BLaER1 (cell line): ENCODE results near the gene CCDC9.
"Not testable (repeated sequence)": the region's sequence is repeated elsewhere in the genome, so short reads cannot be mapped to it uniquely, and the experiment has no call there.

Experiments
- H3K27ac ChIP-seq: shearing (Covaris generic); formaldehyde crosslinking; 2 replicates; pipeline ENCODE4 v1.8.1; 2022
- H3K27me3 ChIP-seq: shearing (Covaris generic); formaldehyde crosslinking; 2 replicates; pipeline ENCODE4 v1.8.1; 2022
- H3K36me3 ChIP-seq: shearing (Covaris generic); formaldehyde crosslinking; 2 replicates; pipeline ENCODE4 v1.8.1; 2022
- H3K4me1 ChIP-seq: shearing (Covaris generic); formaldehyde crosslinking; 2 replicates; pipeline ENCODE4 v1.8.1; 2022
- H3K4me2 ChIP-seq: shearing (Covaris generic); formaldehyde crosslinking; 2 replicates; pipeline ENCODE4 v1.8.1; 2022
- H3K4me3 ChIP-seq: shearing (Covaris generic); formaldehyde crosslinking; 2 replicates; pipeline ENCODE4 v1.8.1; 2022
- H3K9ac ChIP-seq: shearing (Covaris generic); formaldehyde crosslinking; 2 replicates; pipeline ENCODE4 v1.8.1; 2022
- H3K9me3 ChIP-seq: shearing (Covaris generic); formaldehyde crosslinking; 2 replicates; pipeline ENCODE4 v1.8.1; 2022
- H4K20me1 ChIP-seq: shearing (Covaris generic); formaldehyde crosslinking; 2 replicates; pipeline ENCODE4 v1.8.1; 2022
- Cebpa-rat ChIP-seq: shearing (Covaris generic); IDR thresholded peaks from 2 replicates; pipeline ENCODE4 v1.8.1; 2022

The CCDC9 gene

GRCh38 chr19:47258895-47259555 is 2.7 kb downstream of the CCDC9 start:
- no peak for TF ChIP-seq Cebpa-rat
- Histone ChIP-seq H3K9ac (no peak overlapping the region), H3K27ac (no peak overlapping the region), H3K36me3 (peaks cover 54% of the 10 kb centered on the region), H3K4me3 (no peak overlapping the region), H3K9me3 (no peaks in the 10 kb centered on the region), H3K4me1 (peaks cover 44% of the 10 kb centered on the region), H3K4me2 (no peak overlapping the region), H3K27me3 (no peaks in the 10 kb centered on the region), H4K20me1 (peaks cover 40% of the 10 kb centered on the region)

DNA sequence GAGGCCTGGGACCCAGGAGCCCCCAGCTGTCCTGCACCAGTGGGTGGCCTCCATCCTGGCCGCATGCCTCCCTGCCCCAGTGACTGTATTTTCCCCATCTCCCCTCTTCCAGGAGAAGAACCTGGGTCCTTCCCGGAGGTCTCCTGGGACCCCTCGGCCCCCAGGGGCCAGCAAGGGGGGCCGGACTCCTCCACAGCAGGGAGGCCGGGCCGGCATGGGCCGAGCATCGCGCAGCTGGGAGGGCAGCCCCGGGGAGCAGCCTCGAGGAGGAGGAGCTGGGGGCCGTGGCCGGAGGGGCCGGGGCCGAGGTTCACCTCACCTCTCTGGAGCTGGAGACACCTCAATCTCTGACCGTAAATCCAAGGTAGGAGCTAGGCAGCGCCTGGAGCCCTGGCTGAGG is 4.2 kb downstream of the CCDC9 start:
- Histone ChIP-seq H3K4me2 (no peak overlapping the region), H4K20me1 (peaks cover 40% of the 10 kb centered on the region), H3K27ac (0 out of 2 replicates have a peak overlapping the region, but pooled peaks have one; percentile 2), H3K27me3 (no peaks in the 10 kb centered on the region), H3K9ac (no peak overlapping the region; the same call in 1 of the 2 replicates), H3K9me3 (no peaks in the 10 kb centered on the region), H3K36me3 (peaks cover 69% of the 10 kb centered on the region), H3K4me3 (no peak overlapping the region), H3K4me1 (peaks cover 43% of the 10 kb centered on the region)
- TF ChIP-seq Cebpa-rat = no peak

DNA sequence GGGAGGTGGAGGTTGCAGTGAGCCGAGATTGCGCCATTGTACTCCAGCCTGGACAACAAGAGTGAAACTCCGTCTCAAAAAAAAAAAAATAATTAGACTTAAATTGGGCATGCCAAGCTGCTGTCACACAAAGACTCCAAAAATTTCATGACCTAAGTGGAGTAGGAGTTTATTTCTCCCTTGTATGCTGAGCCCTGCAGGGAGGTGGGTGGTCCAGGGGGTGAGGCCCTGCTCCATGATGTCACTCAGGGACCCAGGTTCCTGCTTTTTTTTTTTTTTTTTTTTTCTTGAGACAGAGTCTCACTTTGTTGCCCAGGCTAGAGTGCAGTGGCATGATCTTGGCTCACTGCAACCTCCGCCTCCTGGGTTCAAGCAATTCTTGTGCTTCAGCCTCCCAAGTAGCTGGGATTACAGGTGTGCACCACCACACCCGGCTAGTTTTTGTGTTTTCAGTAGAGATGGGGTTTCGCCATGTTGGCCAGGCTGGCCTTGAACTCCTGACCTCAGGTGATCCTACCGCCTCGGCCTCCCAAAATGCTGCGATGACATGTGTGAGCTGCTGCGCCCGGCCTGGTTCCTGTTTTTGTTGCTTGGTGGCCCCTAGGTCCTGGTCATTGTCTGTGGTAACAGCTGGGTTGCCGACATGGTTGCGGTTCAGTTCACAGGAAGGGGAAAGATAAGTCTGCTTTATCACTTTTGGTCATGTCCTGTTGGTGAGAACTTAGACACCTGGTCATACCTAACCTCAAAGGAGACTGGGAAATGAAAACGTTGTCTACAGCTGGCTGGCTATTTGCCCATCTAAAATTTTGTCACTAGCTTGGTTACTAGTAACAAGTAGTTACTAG is 5.8 kb downstream of the CCDC9 start:
- peaks cover 84% of the 10 kb centered on the region for H3K36me3 ChIP-seq
- H3K4me1 ChIP-seq = peaks cover 35% of the 10 kb centered on the region
- not testable (repeated sequence) for H3K27me3 ChIP-seq, H3K9me3 ChIP-seq, H3K9ac ChIP-seq, H3K4me3 ChIP-seq
- H3K27ac ChIP-seq = peak overlapping the region; percentile 43; the same call in 1 of the 2 replicates
- H3K4me2 ChIP-seq = peak overlapping the region; percentile 40
- H4K20me1 ChIP-seq = peaks cover 40% of the 10 kb centered on the region

- Histone ChIP-seq H3K4me3 (no peak overlapping the region), H3K9me3 (no peaks in the 10 kb centered on the region), H3K4me1 (peaks cover 15% of the 10 kb centered on the region), H3K4me2 (no peak overlapping the region), H4K20me1 (peaks cover 16% of the 10 kb centered on the region), H3K36me3 (peaks cover 94% of the 10 kb centered on the region), H3K9ac (no peak overlapping the region), H3K27ac (no peak overlapping the region), H3K27me3 (no peaks in the 10 kb centered on the region)
- TF ChIP-seq Cebpa-rat = no peak
These were observed 8.3 kb downstream of the CCDC9 start for GRCh38 chr19:47264629-47265028.

- Histone ChIP-seq H3K4me1 (peaks cover 15% of the 10 kb centered on the region), H3K27ac (no peak overlapping the region), H3K27me3 (no peaks in the 10 kb centered on the region), H3K9me3 (no peaks in the 10 kb centered on the region), H3K4me3 (no peak overlapping the region), H3K9ac (no peak overlapping the region), H3K4me2 (no peak overlapping the region), H4K20me1 (0 out of 2 replicates have a peak, but pooled peaks cover 5% of the 10 kb centered on the region), H3K36me3 (peaks cover 94% of the 10 kb centered on the region)
- TF ChIP-seq Cebpa-rat = no peak
These were observed 10.1 kb downstream of the CCDC9 start for GRCh38 chr19:47266401-47266941.

GRCh38 chr19:47267350-47267759 is 11.0 kb downstream of the CCDC9 start:
- no peak overlapping the region for H3K9ac ChIP-seq

GRCh38 chr19:47268028-47268427 is 11.7 kb downstream of the CCDC9 start:
- no peak overlapping the region for H3K4me2 ChIP-seq
- H3K9me3 ChIP-seq = no peaks in the 10 kb centered on the region
- no peaks in the 10 kb centered on the region for H3K27me3 ChIP-seq
- 0 out of 2 replicates have a peak, but pooled peaks cover 5% of the 10 kb centered on the region for H4K20me1 ChIP-seq
- peaks cover 83% of the 10 kb centered on the region for H3K36me3 ChIP-seq
- H3K9ac ChIP-seq = no peak overlapping the region
- no peak overlapping the region for H3K27ac ChIP-seq
- peaks cover 11% of the 10 kb centered on the region for H3K4me1 ChIP-seq
- no peak overlapping the region for H3K4me3 ChIP-seq
- TF ChIP-seq Cebpa-rat = no peak

More at GRCh38 chr19:47267350-47267759, 11.0 kb downstream of the CCDC9 start:
- H3K4me1 ChIP-seq = peaks cover 11% of the 10 kb centered on the region
- H4K20me1 ChIP-seq = 0 out of 2 replicates have a peak, but pooled peaks cover 5% of the 10 kb centered on the region
- no peak overlapping the region for H3K4me2 ChIP-seq
- H3K27ac ChIP-seq = no peak overlapping the region
- no peaks in the 10 kb centered on the region for H3K27me3 ChIP-seq
- TF ChIP-seq Cebpa-rat = no peak
- H3K4me3 ChIP-seq = no peak overlapping the region
- no peaks in the 10 kb centered on the region for H3K9me3 ChIP-seq
- H3K36me3 ChIP-seq = peaks cover 90% of the 10 kb centered on the region

DNA sequence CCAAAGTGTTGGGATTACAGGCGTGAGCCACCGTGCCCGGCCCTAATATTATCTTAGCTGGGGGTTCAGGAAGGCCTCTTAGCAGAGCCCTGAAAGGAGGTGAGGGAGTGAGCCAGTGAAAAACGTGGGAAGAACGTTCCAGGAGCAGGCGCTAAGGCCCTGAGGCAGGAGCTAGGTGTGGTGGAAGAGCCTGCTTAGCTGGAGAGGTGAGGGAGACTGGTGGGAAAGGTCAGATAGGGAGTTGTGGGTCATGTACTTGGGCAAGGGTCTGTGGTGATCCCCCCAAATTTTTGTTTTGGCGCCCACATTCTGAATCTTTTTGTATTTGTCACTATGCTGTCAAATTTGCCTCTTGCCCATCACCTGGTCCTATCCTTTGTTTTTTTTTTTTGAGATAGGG is 13.3 kb downstream of the CCDC9 start:
- no peak overlapping the region for H3K9ac ChIP-seq
- no peaks in the 10 kb centered on the region for H3K27me3 ChIP-seq
- H3K4me3 ChIP-seq = no peak overlapping the region
- TF ChIP-seq Cebpa-rat = no peak
- H3K4me1 ChIP-seq = peaks cover 9% of the 10 kb centered on the region
- 0 out of 2 replicates have a peak, but pooled peaks cover 5% of the 10 kb centered on the region for H4K20me1 ChIP-seq
- H3K36me3 ChIP-seq = peaks cover 71% of the 10 kb centered on the region
- no peaks in the 10 kb centered on the region for H3K9me3 ChIP-seq
- no peak overlapping the region for H3K27ac ChIP-seq
- no peak overlapping the region for H3K4me2 ChIP-seq

DNA sequence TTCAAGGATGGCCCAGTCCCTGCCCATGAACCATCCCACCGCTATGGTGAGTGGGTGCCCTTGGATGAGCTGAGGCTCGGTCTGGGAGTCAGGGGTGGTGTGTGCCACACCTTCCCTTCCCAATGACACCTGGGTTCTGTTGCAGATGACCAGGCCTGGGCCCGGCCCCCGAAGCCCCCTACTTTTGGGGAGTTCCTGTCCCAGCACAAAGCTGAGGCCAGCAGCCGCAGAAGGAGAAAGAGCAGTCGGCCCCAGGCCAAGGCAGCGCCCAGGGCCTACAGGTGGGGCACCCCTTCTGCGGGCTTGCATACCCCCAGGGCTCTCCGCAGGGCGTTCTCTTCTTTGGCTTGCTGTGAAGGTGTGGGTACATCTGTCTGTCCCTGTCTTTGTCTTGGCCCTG is 14.1 kb downstream of the CCDC9 start:
- Histone ChIP-seq H3K27me3 (peaks cover 7% of the 10 kb centered on the region), H3K4me3 (no peak overlapping the region), H3K36me3 (peaks cover 63% of the 10 kb centered on the region), H3K4me2 (no peak overlapping the region), H4K20me1 (peaks cover 11% of the 10 kb centered on the region), H3K27ac (no peak overlapping the region), H3K4me1 (peaks cover 15% of the 10 kb centered on the region), H3K9me3 (no peaks in the 10 kb centered on the region), H3K9ac (no peak overlapping the region)
- no peak for TF ChIP-seq Cebpa-rat

GRCh38 chr19:47271949-47272348 is 15.6 kb downstream of the CCDC9 start:
- Histone ChIP-seq H3K36me3 (peaks cover 49% of the 10 kb centered on the region), H3K9me3 (no peaks in the 10 kb centered on the region), H3K4me3 (no peak overlapping the region), H4K20me1 (peaks cover 22% of the 10 kb centered on the region), H3K9ac (no peak overlapping the region), H3K4me2 (no peak overlapping the region), H3K4me1 (peaks cover 31% of the 10 kb centered on the region), H3K27ac (no peak overlapping the region), H3K27me3 (peaks cover 16% of the 10 kb centered on the region)
- no peak for TF ChIP-seq Cebpa-rat
